Activated CD4-positive, alpha-beta memory T cell treated with anti-CD3 and anti-CD28 coated beads, Interleukin-2, amount 10 ng/mL, durations not matched to agents 7 days and 5 days (primary cell): ENCODE measurements around the gene CLMP. TPM values are rescaled to one million over a fixed set of nuclear protein-coding genes. Genes with fewer than 3 reads are reported as not detected.
"Not testable (repeated sequence)": the region's sequence is repeated elsewhere in the genome, so short reads cannot be mapped to it uniquely, and the experiment has no call there.

Experiments
- CTCF ChIA-PET: fragments of 350-600 bp; sonication (Branson Sonifier 250); formaldehyde crosslinking; loops from one replicate; lab custom pipeline; 2021; ENCODE audit warnings: antibody characterized with exemption, inconsistent platforms; lab: Charles Lee
- POLR2A ChIA-PET: fragments of 350-600 bp; sonication (Branson Sonifier 250); formaldehyde crosslinking; loops from one replicate; lab custom pipeline; 2021; ENCODE audit warnings: antibody characterized with exemption; lab: Charles Lee
- DNase-seq: peaks from one replicate; pipeline ENCODE4 v3.0.0-alpha.2; 2020
- H3K27ac Mint-ChIP-seq: one replicate; pipeline ENCODE4 v1.8.0; 2021; ENCODE audit warnings: mild to moderate bottlenecking, mixed read lengths
- H3K27me3 Mint-ChIP-seq: one replicate; pipeline ENCODE4 v1.8.0; 2021; ENCODE audit warnings: mixed read lengths
- H3K36me3 Mint-ChIP-seq: one replicate; pipeline ENCODE4 v1.8.0; 2021; ENCODE audit warnings: low read depth, mixed read lengths
- H3K4me1 Mint-ChIP-seq: one replicate; pipeline ENCODE4 v1.8.0; 2021; ENCODE audit warnings: mixed read lengths
- H3K4me3 Mint-ChIP-seq: one replicate; pipeline ENCODE4 v1.8.0; 2021; ENCODE audit warnings: mild to moderate bottlenecking, mixed read lengths
- H3K9me3 Mint-ChIP-seq: one replicate; pipeline ENCODE4 v1.8.0; 2021; ENCODE audit warnings: mixed read lengths
- total RNA-seq, 2 experiments: library from RNA; stranded (reverse); gene quantifications; one replicate each; pipeline ENCODE4 v1.2.3, GENCODE V29; 2021

Gene CLMP
- total RNA-seq, 2 experiments from 2014 or later: 0.75 to 0.81 TPM

DNA sequence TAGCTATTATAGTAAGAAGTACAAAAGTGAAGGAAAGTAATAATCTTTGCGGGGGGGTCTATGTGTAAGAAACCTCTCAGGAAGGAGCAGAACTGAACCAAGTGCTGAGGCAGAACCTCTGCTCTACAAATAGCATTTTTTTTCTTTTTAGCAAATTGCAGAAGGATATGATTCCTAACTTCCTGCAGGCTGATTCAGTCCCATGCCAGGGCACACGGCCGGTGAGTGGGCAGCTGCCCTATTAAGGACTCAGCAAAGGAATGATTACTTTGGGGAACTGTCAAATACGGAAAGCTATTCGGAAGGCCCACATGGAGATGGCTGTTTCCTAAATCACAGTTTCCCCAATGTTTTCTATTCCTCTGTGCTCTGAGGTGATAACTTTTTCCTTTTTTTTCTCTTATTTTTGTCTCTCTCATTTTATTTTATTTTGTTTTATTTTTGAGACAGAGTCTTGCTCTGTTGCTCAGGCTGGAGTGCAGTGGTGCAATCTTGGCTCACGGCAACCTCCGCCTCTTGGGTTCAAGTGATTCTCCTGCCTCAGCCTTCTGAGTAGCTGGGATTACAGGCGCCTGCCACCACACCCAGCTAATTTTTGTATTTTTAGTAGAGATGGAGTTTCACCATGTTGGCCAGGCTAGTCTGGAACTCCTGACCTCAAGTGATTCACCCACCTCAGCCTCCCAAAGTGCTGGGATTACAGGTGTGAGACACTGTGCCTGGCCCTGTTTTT is 62.8 kb downstream of the CLMP start:
- H3K4me1 Mint-ChIP-seq, H3K27me3 Mint-ChIP-seq, POLR2A ChIA-PET, DNase-seq, H3K36me3 Mint-ChIP-seq, H3K4me3 Mint-ChIP-seq, H3K27ac Mint-ChIP-seq, H3K9me3 Mint-ChIP-seq, CTCF ChIA-PET: not testable (repeated sequence)

DNA sequence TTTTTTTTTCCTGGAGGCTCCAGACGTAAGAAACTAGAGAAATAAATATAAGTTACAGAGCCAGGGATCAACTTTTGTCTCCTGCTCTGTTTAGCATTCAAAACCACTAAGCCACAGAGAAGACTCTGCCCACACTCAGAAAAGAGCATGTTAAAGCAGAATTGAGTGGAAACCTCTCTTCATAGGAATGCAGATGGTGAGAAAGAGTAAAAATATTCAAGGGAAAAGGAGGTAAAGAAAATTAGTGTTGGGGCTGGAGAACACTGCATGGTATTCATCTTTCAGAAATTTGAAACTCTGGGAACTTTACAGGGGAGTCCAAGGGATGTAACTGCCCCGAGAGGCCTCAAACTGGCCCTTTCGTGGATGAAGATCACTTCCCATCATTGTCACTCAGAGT is 65.1 kb downstream of the CLMP start:
- Mint-ChIP-seq H3K4me3 (no peak overlapping the region), H3K4me1 (peaks cover 3% of the 10 kb centered on the region), H3K36me3 (no peaks in the 10 kb centered on the region), H3K9me3 (no peaks in the 10 kb centered on the region), H3K27me3 (no peaks in the 10 kb centered on the region), H3K27ac (no peak overlapping the region)
- CTCF ChIA-PET: interaction anchor here (0.7 kb wide), 1 partner anchor 114 kb away, joined by 3 read pairs; no protein-coding TSS in a partner anchor
- no peak for DNase-seq
- POLR2A ChIA-PET: no interaction called here

DNA sequence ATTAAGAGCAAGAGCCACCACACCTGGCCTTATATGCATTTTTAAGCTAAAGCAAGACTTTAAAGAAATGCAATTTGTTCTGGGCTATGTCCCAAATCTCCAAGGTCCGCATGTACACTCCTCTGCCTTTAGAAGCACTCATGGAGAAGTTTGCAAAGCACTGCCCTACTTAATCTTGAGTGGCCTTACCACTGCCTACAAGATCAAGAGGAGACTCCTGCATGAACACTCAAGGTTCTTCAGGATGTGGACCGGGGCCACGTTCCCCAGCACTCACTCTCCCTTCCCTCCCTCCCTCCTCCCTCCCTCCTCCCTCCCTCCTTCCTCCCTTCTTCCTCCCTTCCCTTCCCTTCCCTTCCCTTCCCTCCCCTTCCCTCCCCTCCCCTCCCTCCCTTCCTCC is 69.9 kb downstream of the CLMP start:
- H3K27ac Mint-ChIP-seq: no peak overlapping the region
- peaks cover 2% of the 10 kb centered on the region for H3K27me3 Mint-ChIP-seq
- no peak overlapping the region for H3K4me3 Mint-ChIP-seq
- ChIA-PET CTCF (no interaction called here), POLR2A (no interaction called here)
- peaks cover 3% of the 10 kb centered on the region for H3K4me1 Mint-ChIP-seq
- no peaks in the 10 kb centered on the region for H3K36me3 Mint-ChIP-seq
- no peak for DNase-seq
- H3K9me3 Mint-ChIP-seq: no peaks in the 10 kb centered on the region

DNA sequence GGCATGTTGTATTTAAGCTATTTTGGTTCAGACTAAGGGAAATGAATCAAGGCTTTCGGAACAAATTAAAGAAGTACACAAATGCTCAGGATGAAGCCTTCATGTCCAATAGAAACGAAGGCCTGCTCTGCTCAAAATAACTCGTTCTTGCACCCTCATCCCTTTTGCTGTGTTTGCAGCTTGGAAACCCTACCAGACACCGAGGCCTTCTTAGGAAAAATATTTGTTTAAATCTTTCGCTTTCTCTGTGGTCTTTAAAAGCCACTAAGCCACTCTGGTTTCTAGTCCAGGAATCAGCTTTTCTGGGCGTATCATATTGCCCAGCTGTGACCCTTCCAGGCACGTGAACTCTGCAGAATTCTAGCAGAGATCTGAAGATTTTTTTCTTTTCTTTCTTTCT is 72.2 kb downstream of the CLMP start:
- POLR2A ChIA-PET: no interaction called here
- peaks cover 2% of the 10 kb centered on the region for H3K27me3 Mint-ChIP-seq
- peaks cover 11% of the 10 kb centered on the region for H3K4me1 Mint-ChIP-seq
- H3K27ac Mint-ChIP-seq: no peak overlapping the region
- H3K9me3 Mint-ChIP-seq: no peaks in the 10 kb centered on the region
- DNase-seq: no peak
- no peaks in the 10 kb centered on the region for H3K36me3 Mint-ChIP-seq
- no peak overlapping the region for H3K4me3 Mint-ChIP-seq
- CTCF ChIA-PET: interaction anchor here (0.7 to 1.2 kb wide), 3 partner anchors 12 to 454 kb away, joined by 3 read pairs; no protein-coding TSS in a partner anchor

GRCh38 chr11:123122341-123122740 is 72.7 kb downstream of the CLMP start:
- CTCF ChIA-PET: interaction anchor here (0.7 to 1.2 kb wide), 2 partner anchors 11 to 454 kb away, joined by 3 read pairs; no protein-coding TSS in a partner anchor

DNA sequence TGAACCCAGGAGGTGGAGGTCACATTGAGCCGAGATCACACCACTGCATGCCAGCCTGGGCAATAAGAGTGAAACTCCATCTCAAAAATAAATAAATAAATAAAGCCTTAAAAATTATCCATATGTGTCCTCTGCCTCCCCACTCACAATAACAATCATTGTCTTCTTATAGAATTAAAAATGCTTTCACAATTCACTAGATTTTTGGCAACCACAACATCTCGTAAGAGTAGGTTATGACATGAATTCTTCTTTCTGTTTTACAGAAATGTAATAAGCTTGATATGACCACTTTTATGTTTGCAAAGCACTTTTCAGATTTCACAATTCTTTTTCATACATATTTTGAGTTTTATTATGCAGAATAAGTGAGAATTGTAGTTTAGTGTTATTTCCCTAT is 78.6 kb downstream of the CLMP start:
- H3K27ac Mint-ChIP-seq: no peak overlapping the region
- peaks cover 3% of the 10 kb centered on the region for H3K27me3 Mint-ChIP-seq
- H3K36me3 Mint-ChIP-seq: no peaks in the 10 kb centered on the region
- ChIA-PET POLR2A (no interaction called here), CTCF (interaction anchor here (1.7 to 2.5 kb wide), 2 partner anchors 130 to 145 kb away, joined by 5 to 11 read pairs; no protein-coding TSS in a partner anchor)
- H3K9me3 Mint-ChIP-seq: no peaks in the 10 kb centered on the region
- peaks cover 11% of the 10 kb centered on the region for H3K4me1 Mint-ChIP-seq
- H3K4me3 Mint-ChIP-seq: no peak overlapping the region
- no peak for DNase-seq

More at GRCh38 chr11:123122341-123122740, 72.7 kb downstream of the CLMP start:
- H3K4me3 Mint-ChIP-seq: no peak overlapping the region
- DNase-seq: no peak
- H3K27ac Mint-ChIP-seq: no peak overlapping the region
- peaks cover 11% of the 10 kb centered on the region for H3K4me1 Mint-ChIP-seq
- no peaks in the 10 kb centered on the region for H3K36me3 Mint-ChIP-seq
- POLR2A ChIA-PET: no interaction called here
- H3K9me3 Mint-ChIP-seq: no peaks in the 10 kb centered on the region
- peaks cover 2% of the 10 kb centered on the region for H3K27me3 Mint-ChIP-seq

GRCh38 chr11:123111465-123111864 is 83.6 kb downstream of the CLMP start:
- H3K27me3 Mint-ChIP-seq: peaks cover 9% of the 10 kb centered on the region
- no peaks in the 10 kb centered on the region for H3K9me3 Mint-ChIP-seq
- H3K36me3 Mint-ChIP-seq: no peaks in the 10 kb centered on the region
- H3K27ac Mint-ChIP-seq: no peak overlapping the region
- ChIA-PET CTCF (interaction anchor here (0.6 to 13.6 kb wide), 21 partner anchors 9 to 367 kb away, joined by 3 to 154 read pairs (median 4); partner anchors contain the start of gene HSPA8), POLR2A (interaction anchor here (1.1 to 1.8 kb wide), 2 partner anchors 49 to 135 kb away, joined by 6 to 8 read pairs; partner anchors contain the start of gene HSPA8)
- no peak overlapping the region for H3K4me3 Mint-ChIP-seq
- DNase-seq: no peak
- H3K4me1 Mint-ChIP-seq: peaks cover 6% of the 10 kb centered on the region

DNA sequence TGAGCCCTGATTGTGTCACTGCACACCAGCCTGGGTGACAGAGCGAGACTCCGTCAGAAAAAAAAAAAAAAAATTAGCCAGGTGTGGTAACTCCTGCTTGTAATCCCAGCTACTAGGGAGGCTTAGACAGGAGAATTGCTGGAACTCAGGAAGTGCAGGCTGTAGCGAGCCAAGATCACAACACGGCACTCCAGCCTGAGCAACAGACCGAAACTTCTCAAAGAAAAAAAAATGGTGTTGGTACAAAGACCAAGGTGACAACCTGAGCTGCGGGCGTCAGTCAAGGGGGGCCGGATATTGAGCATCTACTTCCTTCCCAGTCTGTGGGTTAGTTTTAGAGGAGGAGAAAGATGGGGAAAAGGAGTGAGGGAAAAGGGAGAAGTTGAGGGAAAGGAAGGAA is 84.7 kb downstream of the CLMP start:
- ChIA-PET CTCF (interaction anchor here (0.6 to 13.6 kb wide), 15 partner anchors 8 to 368 kb away, joined by 3 to 154 read pairs (median 6); partner anchors contain the start of gene HSPA8), POLR2A (interaction anchor here (0.5 to 1.9 kb wide), 5 partner anchors 48 to 358 kb away, joined by 3 to 8 read pairs (median 4); partner anchors contain the start of gene HSPA8)
- Mint-ChIP-seq H3K27ac (no peak overlapping the region), H3K4me1 (peaks cover 6% of the 10 kb centered on the region), H3K9me3 (no peaks in the 10 kb centered on the region), H3K4me3 (no peak overlapping the region), H3K27me3 (peaks cover 9% of the 10 kb centered on the region), H3K36me3 (no peaks in the 10 kb centered on the region)
- DNase-seq: no peak

GRCh38 chr11:123107945-123108495 is 87.0 kb downstream of the CLMP start:
- Mint-ChIP-seq H3K36me3 (no peaks in the 10 kb centered on the region), H3K4me1 (peaks cover 10% of the 10 kb centered on the region), H3K27me3 (peaks cover 6% of the 10 kb centered on the region), H3K27ac (no peak overlapping the region), H3K4me3 (no peak overlapping the region), H3K9me3 (no peaks in the 10 kb centered on the region)
- ChIA-PET POLR2A (no interaction called here), CTCF (interaction anchor here (0.8 to 13.6 kb wide), 3 partner anchors 51 to 153 kb away, joined by 3 to 154 read pairs (median 109); no protein-coding TSS in a partner anchor)
- DNase-seq: no peak

DNA sequence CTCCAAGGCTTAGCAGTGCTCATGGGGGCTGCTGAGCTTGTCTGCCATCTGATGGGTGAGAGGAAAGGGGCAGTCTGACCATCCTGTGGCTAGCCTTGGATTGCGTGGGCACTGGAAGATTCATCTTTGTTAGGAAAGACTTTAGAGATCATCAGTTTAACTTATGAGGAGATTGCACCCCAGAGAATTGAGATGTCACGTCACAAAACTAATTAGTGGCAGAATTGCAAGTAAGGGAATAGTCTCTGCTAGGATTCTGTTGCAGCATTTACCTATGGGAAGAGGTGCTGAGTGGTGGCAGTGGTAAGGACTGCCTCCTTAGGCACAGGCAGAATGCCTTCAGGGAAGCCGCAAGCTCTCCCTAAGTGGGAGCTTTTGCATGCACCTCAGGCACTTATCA is 90.4 kb downstream of the CLMP start:
- no peaks in the 10 kb centered on the region for H3K9me3 Mint-ChIP-seq
- ChIA-PET CTCF (interaction anchor here (1.2 to 13.6 kb wide), 6 partner anchors 13 to 157 kb away, joined by 5 to 109 read pairs (median 19); no protein-coding TSS in a partner anchor), POLR2A (interaction anchor here (1.3 to 7.1 kb wide), 3 partner anchors 42 to 57 kb away, joined by 3 to 51 read pairs (median 21); partner anchors contain the start of gene HSPA8)
- H3K36me3 Mint-ChIP-seq: no peaks in the 10 kb centered on the region
- peaks cover 5% of the 10 kb centered on the region for H3K27me3 Mint-ChIP-seq
- DNase-seq: no peak
- peaks cover 15% of the 10 kb centered on the region for H3K4me1 Mint-ChIP-seq
- no peak overlapping the region for H3K27ac Mint-ChIP-seq
- no peak overlapping the region for H3K4me3 Mint-ChIP-seq

- POLR2A ChIA-PET: interaction anchor here (0.6 to 7.1 kb wide), 7 partner anchors 15 to 144 kb away, joined by 3 to 51 read pairs (median 3); partner anchors contain the start of gene HSPA8
- H3K4me1 Mint-ChIP-seq: peaks cover 14% of the 10 kb centered on the region
- no peak overlapping the region for H3K27ac Mint-ChIP-seq
- no peaks in the 10 kb centered on the region for H3K27me3 Mint-ChIP-seq
- no peak overlapping the region for H3K4me3 Mint-ChIP-seq
- no peaks in the 10 kb centered on the region for H3K9me3 Mint-ChIP-seq
- peak; percentile 36 for DNase-seq
- CTCF ChIA-PET: interaction anchor here (0.6 to 13.6 kb wide), 26 partner anchors 8 to 473 kb away, joined by 3 to 109 read pairs (median 6); partner anchors contain the start of gene HSPA8
- no peaks in the 10 kb centered on the region for H3K36me3 Mint-ChIP-seq
Observed at GRCh38 chr11:123103326-123103980, 91.6 kb downstream of the CLMP start.

- no peaks in the 10 kb centered on the region for H3K27me3 Mint-ChIP-seq
- peak overlapping the region; percentile 31 for H3K27ac Mint-ChIP-seq
Observed at GRCh38 chr11:123100379-123101085, 94.5 kb downstream of the CLMP start.

More at GRCh38 chr11:123100379-123101085, 94.5 kb downstream of the CLMP start:
- ChIA-PET POLR2A (interaction anchor here (1.1 to 7.1 kb wide), 2 partner anchors 26 to 38 kb away, joined by 3 to 51 read pairs; partner anchors contain the start of gene HSPA8), CTCF (interaction anchor here (0.6 to 13.6 kb wide), 4 partner anchors 12 to 1306 kb away, joined by 3 to 109 read pairs (median 3); no protein-coding TSS in a partner anchor)
- Mint-ChIP-seq H3K9me3 (no peaks in the 10 kb centered on the region), H3K4me1 (peaks cover 14% of the 10 kb centered on the region), H3K36me3 (no peaks in the 10 kb centered on the region), H3K4me3 (no peak overlapping the region)
- DNase-seq: no peak
